Caco-2 (cell line): ENCODE data around the gene SMLR1. TPM values are rescaled to one million over a fixed set of nuclear protein-coding genes. Genes with fewer than 3 reads are reported as not detected.

Source experiments
- Bru-seq: library from RNA; stranded (reverse); fragments of 400-500 nt; gene quantifications from one replicate; lab custom pipeline; 2021; lab: Mats Ljungman, UMichigan
- BruChase-seq, 2 experiments: library from RNA; stranded (reverse); fragments of 400-500 nt; gene quantifications; one replicate each; lab custom pipeline; 2021; lab: Mats Ljungman, UMichigan
- BruUV-seq: library from RNA; stranded (reverse); fragments of 400-500 nt; replicated peaks from 2 replicates; lab custom pipeline; 2021; lab: Mats Ljungman, UMichigan
- CTCF ChIA-PET: fragments of 300-600 bp; sonication (Branson Sonifier 250); formaldehyde crosslinking; loops from one replicate; lab custom pipeline; 2022; ENCODE audit warnings: antibody characterized with exemption; lab: Charles Lee
- POLR2A ChIA-PET: fragments of 300-600 bp; sonication (Branson Sonifier 250); formaldehyde crosslinking; loops from one replicate; lab custom pipeline; 2022; ENCODE audit warnings: antibody characterized with exemption; lab: Charles Lee
- DNase-seq, 2 experiments: peaks; one replicate each; pipeline versions ENCODE4 v3.0.0 to v3.0.0-alpha.2; 2020 to 2022
- H3K27me3 ChIP-seq: replicated peaks from 2 replicates; pipeline ENCODE4 v1.6.0; 2011; ENCODE audit warnings: low read length; ENCODE audit not compliant: control insufficient read depth, insufficient read depth
- H3K36me3 ChIP-seq: 2 replicates; pipeline ENCODE4 v1.5.1; 2011; ENCODE audit warnings: low read length; ENCODE audit not compliant: control insufficient read depth, insufficient read depth
- H3K4me1 ChIP-seq: fragments of 250-450 bp; sonication (Bioruptor Pico); 2 replicates; pipeline ENCODE4 v1.5.1; 2020; ENCODE audit warnings: mild to moderate bottlenecking
- H3K4me3 ChIP-seq: 2 replicates; pipeline ENCODE4 v1.5.1; 2011; ENCODE audit warnings: low read depth, mild to moderate bottlenecking, control low read depth, low read length
- H3K9me3 ChIP-seq: fragments of 250-450 bp; sonication (Bioruptor Pico); 2 replicates; pipeline ENCODE4 v1.5.1; 2020; ENCODE audit warnings: mild to moderate bottlenecking, moderate library complexity
- H3K27ac Mint-ChIP-seq: one replicate; pipeline ENCODE4 v1.8.0; 2022; ENCODE audit warnings: mixed read lengths; ENCODE audit not compliant: unreplicated experiment
- H3K27me3 Mint-ChIP-seq: one replicate; pipeline ENCODE4 v1.8.0; 2022; ENCODE audit warnings: mixed read lengths; ENCODE audit not compliant: insufficient read depth, unreplicated experiment
- H3K36me3 Mint-ChIP-seq: one replicate; pipeline ENCODE4 v1.8.0; 2022; ENCODE audit warnings: mild to moderate bottlenecking, mixed read lengths; ENCODE audit not compliant: insufficient read depth, unreplicated experiment
- H3K4me1 Mint-ChIP-seq: one replicate; pipeline ENCODE4 v1.8.0; 2022; ENCODE audit warnings: low read depth, mixed read lengths; ENCODE audit not compliant: unreplicated experiment
- H3K4me3 Mint-ChIP-seq: one replicate; pipeline ENCODE4 v1.8.0; 2022; ENCODE audit warnings: mild to moderate bottlenecking, moderate library complexity, mixed read lengths; ENCODE audit not compliant: unreplicated experiment
- H3K9me3 Mint-ChIP-seq: one replicate; pipeline ENCODE4 v1.8.0; 2022; ENCODE audit warnings: mixed read lengths; ENCODE audit not compliant: unreplicated experiment
- intact Hi-C: fragments of 100-400 bp; cut with micrococcal nuclease; formaldehyde crosslinking; loops from one replicate; pipeline ENCODE4 v1.10.0; 2022; ENCODE audit not compliant: unreplicated experiment
- long read RNA-seq: library from polyadenylated mRNA; stranded (forward); transcript quantifications from one replicate; pipeline ENCODE4 v2.0.0, GENCODE V29; 2022
- total RNA-seq: library from RNA; stranded (reverse); gene quantifications from 2 replicates; pipeline ENCODE4 v1.2.3, GENCODE V29; 2022
- TF ChIP-seq, protein P1 (sequence below), 2 experiments: fragments of 200-600 bp in 1 of 2; IDR thresholded peaks; 1 replicate in 1 of 2; 2 replicates in 1 of 2; pipeline versions ENCODE4 v1.5.1 to v1.8.0; 2011 to 2022; ENCODE audit warnings: antibody characterized with exemption in 1 of 2, control low read depth in 1 of 2, inconsistent platforms in 1 of 2, low read depth in 1 of 2, low read length in 1 of 2, mild to moderate bottlenecking in 1 of 2, moderate library complexity in 1 of 2; ENCODE audit not compliant: insufficient read depth in 1 of 2, severe bottlenecking in 1 of 2, unreplicated experiment in 1 of 2

The SMLR1 gene
- total RNA-seq (6.9 and 8.4 TPM in 2 replicates), Bru-seq, nascent RNA (percentile 80 among the genes with signal in this experiment), BruChase-seq, experiment 1, labeled RNA remaining after a 2-hour chase (percentile 64 among the genes with signal in this experiment), BruChase-seq, experiment 2, labeled RNA remaining after a 6-hour chase (percentile 66 among the genes with signal in this experiment)
- long read RNA-seq, transcript SMLR1-201 (2 exons, 2,512 nt): major isoform, 42 of 43 reads
- long read RNA-seq, partial matches to known transcripts: 0 of 43 reads
- long read RNA-seq, other reads (novel, unspliced or antisense): 1 of 43 reads

DNA sequence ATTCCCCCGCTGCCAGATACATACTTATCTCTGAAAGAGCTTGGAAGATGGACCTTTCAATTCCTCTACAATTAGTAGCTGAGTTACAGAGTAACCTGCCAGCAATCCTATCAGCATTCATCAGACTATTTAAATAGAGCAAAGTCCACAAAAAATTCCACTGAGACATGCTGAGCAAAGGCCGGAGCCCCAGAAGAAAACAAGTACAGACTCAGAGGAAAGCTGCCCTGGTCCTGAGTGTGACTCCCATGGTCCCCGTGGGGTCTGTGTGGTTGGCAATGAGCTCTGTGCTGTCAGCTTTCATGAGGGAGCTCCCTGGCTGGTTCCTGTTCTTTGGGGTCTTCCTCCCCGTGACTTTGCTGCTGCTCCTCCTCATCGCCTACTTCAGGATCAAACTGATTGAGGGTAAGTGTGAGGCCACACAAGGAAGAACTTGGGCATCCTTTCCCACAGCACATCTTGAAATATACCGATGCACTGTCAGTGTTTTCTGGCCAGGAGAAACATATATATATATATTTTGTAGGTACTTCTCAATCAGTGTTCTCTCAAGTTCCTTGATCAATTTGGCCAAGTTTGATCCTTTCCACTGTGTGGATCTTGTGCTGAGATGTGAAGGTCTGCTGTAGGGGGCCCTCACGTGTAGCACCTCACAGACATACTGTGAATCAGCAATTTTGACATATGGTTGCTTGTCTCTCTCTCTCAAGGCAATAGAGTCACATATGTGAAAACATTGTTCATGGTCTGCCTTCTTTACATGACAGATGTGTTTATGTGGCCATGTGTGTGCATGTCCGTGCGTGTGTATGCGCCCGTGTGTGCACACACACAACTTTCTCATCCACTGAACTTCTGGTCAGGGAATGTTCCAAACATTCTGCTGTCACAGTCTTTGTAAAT lies at the start of gene SMLR1:
Gene SMLR1, plus strand, starts transcription at position 160 of the 903 bp plus-strand sequence. Its CDS starts 8 bp downstream, at position 168.
- H3K27me3 ChIP-seq: no peaks in the 10 kb centered on the region
- BruUV-seq: TSS peak; percentile 45
- Mint-ChIP-seq H3K4me1 (peaks cover 36% of the 10 kb centered on the region), H3K27ac (peak within 1 kb of the TSS; percentile 21), H3K27me3 (no peaks in the 10 kb centered on the region), H3K9me3 (no peaks in the 10 kb centered on the region), H3K4me3 (peak within 1 kb of the TSS; percentile 67), H3K36me3 (peaks cover 22% of the 10 kb centered on the region)
- TF ChIP-seq, protein P1, sequence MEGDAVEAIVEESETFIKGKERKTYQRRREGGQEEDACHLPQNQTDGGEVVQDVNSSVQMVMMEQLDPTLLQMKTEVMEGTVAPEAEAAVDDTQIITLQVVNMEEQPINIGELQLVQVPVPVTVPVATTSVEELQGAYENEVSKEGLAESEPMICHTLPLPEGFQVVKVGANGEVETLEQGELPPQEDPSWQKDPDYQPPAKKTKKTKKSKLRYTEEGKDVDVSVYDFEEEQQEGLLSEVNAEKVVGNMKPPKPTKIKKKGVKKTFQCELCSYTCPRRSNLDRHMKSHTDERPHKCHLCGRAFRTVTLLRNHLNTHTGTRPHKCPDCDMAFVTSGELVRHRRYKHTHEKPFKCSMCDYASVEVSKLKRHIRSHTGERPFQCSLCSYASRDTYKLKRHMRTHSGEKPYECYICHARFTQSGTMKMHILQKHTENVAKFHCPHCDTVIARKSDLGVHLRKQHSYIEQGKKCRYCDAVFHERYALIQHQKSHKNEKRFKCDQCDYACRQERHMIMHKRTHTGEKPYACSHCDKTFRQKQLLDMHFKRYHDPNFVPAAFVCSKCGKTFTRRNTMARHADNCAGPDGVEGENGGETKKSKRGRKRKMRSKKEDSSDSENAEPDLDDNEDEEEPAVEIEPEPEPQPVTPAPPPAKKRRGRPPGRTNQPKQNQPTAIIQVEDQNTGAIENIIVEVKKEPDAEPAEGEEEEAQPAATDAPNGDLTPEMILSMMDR (IDR thresholded peaks at IDR 0.05; ENCODE audit: insufficient read depth in 1 of 2, low read depth in 1 of 2, low read length in 1 of 2, severe bottlenecking in 1 of 2, unreplicated experiment in 1 of 2): peak in 1 of 2 experiments; percentile 8
- intact Hi-C loops: loop anchor here (1.0 to 5.0 kb wide), 3 partner anchors 12 to 40 kb away; no protein-coding TSS in a partner anchor
- peak within 1 kb of the TSS; percentile 47 for H3K4me3 ChIP-seq
- POLR2A ChIA-PET: interaction anchor here (0.6 kb wide), 2 partner anchors 44 to 461 kb away, joined by 3 read pairs; partner anchors contain the start of gene TMEM200A
- CTCF ChIA-PET: interaction anchor here (0.7 to 1.1 kb wide), 3 partner anchors 9 to 119 kb away, joined by 3 read pairs; no protein-coding TSS in a partner anchor
- H3K4me1 ChIP-seq: peaks cover 48% of the 10 kb centered on the region
- peak; percentile 68 to 69 for DNase-seq
- H3K36me3 ChIP-seq: peaks cover 2% of the 10 kb centered on the region
- no peaks in the 10 kb centered on the region for H3K9me3 ChIP-seq

GRCh38 chr6:130778946-130779657 lies 48.1 kb upstream of the SMLR1 start:
- ChIA-PET CTCF (no interaction called here), POLR2A (no interaction called here)
- TF ChIP-seq, protein P1 (IDR thresholded peaks at IDR 0.05; ENCODE audit: insufficient read depth in 1 of 2, low read depth in 1 of 2, low read length in 1 of 2, severe bottlenecking in 1 of 2, unreplicated experiment in 1 of 2): no peak
- intact Hi-C loops: no loop called here
- Histone ChIP-seq H3K36me3 (no peaks in the 10 kb centered on the region), H3K27me3 (no peaks in the 10 kb centered on the region), H3K4me1 (no peaks in the 10 kb centered on the region), H3K9me3 (no peaks in the 10 kb centered on the region), H3K4me3 (no peak overlapping the region)
- H3K4me1 Mint-ChIP-seq: no peaks in the 10 kb centered on the region
- H3K36me3 Mint-ChIP-seq: no peaks in the 10 kb centered on the region
- no peak for DNase-seq
- no peaks in the 10 kb centered on the region for H3K27me3 Mint-ChIP-seq
- no TSS peak for BruUV-seq
- H3K27ac Mint-ChIP-seq: no peak overlapping the region
- no peak overlapping the region for H3K4me3 Mint-ChIP-seq
- H3K9me3 Mint-ChIP-seq: peaks cover 11% of the 10 kb centered on the region
